Measurements from ENCODE around the gene ARHGAP8.
"Not testable (repeated sequence)": the region's sequence is repeated elsewhere in the genome, so short reads cannot be mapped to it uniquely, and the experiment has no call there.

Gene ARHGAP8

DNA sequence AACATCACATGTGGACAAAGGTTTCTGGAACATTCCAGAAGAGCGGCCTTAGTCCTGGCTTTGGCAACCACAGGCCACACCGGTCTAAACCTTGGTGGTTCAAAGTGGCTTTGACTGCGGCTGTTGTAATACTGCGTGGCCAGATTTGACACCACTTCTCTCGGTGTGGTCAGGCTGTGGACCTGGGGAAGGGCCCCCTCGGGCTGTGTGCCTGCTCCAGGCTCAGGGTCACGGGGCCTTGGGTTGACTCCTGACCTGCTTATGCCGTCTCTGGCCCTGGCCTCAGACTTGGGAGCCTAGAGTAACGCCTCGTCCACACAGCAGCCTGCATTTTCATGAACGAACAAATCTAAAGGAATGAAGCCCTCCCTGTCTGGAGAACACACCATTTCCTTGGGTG lies 139.4 kb downstream of the ARHGAP8 start:
- no peak for DNase-seq

DNA sequence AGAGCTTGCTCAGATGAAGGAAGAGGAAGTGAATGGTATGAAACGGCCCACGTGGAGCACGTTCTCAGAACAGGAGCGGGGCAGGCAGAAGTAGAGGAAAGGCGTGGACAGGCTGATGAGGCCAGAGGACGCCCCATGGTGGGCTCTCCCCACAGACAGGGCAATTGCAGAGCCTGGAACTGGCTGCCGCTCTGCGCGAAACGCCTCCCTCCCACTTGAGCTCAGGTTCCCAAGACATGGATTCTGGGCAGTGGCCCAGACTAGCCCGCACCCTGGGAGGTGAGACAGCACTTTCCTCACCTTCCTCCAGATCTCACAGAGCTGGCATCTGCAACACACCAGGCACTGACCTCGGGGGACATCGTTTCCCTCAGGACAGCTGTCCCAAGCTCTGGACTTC lies 139.9 kb downstream of the ARHGAP8 start:
- DNase-seq, result no peak

DNA sequence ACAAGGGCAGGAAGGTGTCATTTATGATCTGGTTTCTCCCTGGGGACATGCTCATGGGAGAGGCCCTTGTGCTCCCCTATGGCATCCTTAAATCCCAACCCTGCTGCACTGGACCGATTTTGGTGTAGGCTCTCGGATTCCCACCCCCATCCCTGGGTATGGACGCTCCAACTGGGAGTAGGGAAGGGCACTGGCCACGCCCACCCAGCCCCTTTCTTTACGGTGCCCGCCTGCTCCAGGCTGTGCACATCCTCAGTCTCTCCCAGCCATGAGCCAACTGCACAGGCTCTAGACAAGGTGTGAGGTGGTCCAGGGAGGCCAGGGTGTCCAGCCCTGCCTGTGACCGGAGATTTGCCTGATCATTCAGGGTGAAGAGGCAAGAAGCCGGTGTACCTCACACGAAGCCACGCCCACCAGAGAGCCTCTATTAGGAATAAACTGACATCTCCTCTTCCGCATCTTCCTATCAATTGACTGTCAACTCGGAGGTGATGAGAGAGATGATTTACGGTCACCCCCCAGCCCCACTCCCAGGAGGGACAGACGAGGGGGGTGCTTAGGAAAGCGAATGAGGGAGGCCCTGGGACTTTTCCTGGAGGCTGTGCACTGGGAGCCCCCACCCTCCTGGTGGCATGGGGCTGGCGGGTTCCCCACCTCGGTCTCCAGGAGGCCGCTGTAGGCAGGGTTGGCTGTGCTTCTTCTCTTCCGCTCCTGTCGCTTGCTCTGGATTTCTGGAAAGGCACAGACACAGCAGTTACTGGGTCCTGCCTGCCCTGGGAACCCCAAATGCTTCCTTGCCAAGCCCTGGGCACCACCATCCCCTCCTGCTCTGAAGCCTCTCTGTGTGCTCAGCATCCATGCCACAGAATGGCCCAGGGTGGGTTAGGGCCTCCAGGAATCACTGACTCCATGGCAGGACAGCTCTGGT lies 140.7 kb downstream of the ARHGAP8 start:
- no peak for DNase-seq

DNA sequence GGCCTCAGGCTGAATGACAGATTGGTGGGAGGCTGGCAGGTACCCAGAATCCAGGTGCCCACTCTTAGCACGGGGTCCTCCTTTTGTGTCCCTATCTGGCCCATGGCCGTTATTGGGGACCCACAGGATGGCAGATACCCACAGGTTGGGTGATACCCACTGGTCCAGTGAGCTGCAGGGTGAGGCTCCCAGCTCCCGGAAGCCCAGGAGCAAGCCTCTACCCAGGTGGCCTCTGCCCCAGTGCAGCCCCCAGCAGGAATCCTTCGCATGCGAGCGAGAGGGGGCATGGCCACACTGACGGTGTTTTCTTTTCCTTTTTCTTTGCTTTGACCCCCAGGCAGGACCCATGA lies 141.3 kb downstream of the ARHGAP8 start:
- no peak for DNase-seq

DNA sequence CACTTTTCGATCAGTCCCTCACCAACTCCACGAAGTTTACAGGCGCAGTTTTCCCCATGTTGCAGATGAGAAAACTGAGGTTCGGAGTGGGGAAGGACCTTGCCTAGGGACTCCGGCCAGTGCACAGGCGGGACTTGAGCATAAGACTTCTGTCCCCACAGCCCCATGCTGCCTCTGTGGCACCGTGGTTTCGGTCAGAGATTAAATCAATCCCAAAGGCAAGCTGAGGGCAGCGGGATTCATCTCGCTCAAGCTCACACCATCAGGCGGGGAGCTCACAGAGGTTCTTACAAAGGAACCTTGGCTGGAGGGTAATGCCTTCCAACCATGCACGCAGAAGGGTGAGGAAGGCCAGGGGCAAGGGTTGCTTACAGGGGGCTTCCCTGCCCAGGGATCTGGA lies 141.9 kb downstream of the ARHGAP8 start:
- DNase-seq, result no peak

DNA sequence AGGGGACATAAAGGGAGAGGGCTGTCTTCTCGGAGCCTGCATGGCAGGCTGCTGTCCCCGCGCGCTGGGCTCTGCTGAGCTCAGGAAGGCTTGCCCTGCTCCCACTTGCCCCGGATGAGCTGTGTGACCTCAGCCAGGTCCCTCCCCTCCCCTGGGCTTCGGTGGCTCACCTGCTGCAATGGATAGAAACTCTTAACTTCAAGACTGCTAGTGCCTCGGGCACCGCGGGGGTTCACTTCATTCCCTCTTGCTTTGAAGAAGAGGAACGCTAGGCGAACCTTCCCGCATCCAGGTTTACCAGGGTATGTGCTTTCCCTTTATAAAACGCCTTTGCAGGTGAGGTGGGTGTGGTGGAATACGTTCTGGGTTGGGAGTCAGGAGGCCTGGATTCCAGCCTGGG lies 142.4 kb downstream of the ARHGAP8 start:
- DNase-seq, result no peak

DNA sequence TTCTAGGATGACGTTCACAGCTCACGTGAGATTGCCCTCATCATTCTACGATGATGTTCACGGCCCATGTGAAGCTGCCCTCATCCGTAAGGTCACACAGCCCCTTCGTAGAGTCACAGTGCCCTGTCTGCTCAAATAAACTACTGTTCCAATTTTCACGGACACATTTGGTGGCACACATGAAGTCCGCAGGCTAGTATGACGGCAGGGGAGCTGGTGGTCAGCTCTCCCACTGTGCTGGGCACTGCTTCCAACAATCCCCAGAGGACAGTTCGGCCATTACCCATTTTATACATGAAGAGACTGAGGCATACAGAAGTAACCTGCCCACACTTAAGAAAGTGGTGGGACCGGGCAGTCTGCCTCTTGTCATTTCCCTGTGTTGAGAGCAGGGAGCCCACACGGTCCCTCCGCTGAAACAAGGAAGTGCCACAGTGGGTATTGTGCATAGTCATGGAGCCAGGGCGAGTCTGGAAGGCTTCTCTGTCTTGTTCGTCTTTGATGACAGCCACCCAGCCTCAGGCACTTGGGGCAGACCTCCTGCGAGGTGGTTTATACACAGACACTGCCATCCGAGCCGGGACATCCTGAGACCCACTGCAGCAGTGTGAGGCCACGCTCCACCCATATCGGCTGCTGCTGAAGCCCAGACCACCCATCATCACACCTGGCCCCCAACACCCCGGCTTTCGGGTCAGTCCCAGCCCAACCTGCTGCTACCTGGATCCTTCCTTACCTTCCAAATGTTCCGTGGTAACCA lies 143.1 kb downstream of the ARHGAP8 start:
- no peak for DNase-seq

DNA sequence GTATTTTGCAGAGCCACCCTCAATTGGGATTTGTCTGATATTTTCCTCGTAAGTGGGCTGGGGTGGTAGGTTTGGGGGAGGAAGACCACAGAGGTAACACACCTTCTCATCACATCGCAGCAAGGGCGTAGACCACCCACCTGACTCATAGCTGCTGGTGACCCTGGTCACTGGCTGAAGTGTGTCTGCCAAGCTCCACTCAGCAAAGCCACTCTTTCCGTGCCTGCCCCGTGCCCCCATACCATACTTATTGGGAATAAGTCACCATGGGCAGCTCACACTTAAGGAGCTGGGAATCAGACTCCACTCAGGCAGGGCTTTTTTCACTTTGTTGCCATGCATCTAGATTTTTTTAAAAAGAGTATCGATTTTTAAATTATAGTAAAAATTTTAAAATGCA lies 145.9 kb downstream of the ARHGAP8 start:
- DNase-seq, result no peak

DNA sequence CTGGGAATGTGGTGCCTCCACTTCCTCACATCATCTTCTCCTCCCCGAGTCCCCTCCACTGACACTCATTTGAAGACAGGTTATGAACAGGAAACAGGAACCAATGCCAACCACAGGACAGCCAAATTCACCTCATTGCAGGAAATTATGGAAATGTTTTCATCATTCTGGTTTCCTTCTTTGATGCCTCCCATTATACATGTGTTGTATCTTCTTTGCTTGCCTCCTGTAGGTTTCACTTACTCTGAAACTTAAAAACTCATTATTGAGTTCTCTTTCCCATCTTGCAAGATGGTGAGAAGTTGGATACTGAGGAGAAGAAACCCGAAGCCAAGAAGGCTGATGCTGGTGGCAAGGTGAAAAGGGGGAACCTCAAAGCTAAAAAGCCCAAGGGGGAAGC lies 148.9 kb downstream of the ARHGAP8 start:
- DNase-seq, result no peak

DNA sequence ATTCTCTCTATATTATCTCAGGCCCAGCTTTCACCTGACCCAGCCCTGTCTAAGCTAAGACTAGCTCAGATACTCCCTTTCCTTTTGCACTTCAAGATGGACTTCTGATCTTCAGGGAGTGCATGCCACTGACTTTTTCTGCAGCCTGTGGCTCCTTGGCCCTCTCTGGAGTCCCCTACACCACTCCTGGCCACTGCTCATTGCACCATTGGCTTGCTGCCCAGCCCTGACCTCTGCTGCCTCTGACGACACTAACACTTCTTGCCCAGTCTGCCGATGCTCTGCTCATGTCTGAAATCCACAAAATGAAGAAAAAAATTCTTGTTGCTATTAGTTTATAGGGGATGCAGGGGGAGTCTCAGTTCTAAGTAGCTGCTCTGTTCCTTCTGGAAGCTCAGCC lies 150.8 kb downstream of the ARHGAP8 start:
- not testable (repeated sequence) for DNase-seq

DNA sequence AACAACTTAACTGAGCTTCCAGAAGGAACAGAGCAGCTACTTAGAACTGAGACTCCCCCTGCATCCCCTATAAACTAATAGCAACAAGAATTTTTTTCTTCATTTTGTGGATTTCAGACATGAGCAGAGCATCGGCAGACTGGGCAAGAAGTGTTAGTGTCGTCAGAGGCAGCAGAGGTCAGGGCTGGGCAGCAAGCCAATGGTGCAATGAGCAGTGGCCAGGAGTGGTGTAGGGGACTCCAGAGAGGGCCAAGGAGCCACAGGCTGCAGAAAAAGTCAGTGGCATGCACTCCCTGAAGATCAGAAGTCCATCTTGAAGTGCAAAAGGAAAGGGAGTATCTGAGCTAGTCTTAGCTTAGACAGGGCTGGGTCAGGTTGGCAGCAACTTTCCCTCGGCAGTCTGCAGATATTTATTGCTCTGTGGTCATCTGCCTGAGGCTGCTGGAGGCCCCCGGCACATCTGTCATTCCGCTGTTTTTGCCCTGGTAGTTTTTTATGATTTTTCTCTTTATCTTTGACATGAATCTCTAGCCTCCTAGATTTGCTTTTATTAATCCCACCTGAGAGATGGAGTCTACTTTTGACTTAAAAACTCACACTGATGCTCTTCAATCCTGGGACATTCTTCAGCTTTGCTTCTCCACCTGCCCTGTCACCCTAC lies 152.2 kb downstream of the ARHGAP8 start:
- not testable (repeated sequence) for DNase-seq

DNA sequence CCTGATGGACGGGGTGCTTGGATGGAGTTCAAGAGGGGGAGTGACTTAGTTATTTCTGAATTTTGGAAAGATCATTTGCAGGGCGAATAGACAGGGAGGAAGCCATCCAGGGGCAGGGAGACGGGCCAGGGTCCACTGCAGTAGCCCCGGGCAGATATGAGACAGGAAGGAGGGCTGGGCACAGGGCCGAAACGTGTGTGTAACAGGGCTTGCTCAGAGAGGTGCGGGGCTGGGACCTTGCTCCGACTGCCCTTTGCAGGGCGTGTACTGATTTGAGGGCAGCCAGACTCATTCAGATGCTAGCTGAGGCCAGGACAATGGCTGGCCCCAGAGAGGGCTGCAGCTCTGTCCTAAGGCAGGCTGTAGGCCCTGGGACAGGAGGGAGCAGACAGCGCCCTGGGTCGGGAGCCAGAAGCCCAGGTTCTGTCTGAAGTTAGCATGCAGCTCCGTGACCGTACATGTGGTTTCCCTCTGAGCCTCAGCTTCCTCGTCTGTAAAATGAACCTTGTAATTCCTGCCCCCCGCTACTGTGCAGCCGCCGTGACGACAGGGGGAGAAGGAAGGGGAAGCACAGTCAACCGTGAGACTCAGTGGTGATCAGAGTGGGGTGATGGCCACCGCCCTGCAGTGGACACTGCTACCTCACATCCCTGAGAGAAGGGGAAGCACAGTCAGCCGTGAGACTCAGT lies 154.0 kb downstream of the ARHGAP8 start:
- DNase-seq, result peak; percentile 49

DNA sequence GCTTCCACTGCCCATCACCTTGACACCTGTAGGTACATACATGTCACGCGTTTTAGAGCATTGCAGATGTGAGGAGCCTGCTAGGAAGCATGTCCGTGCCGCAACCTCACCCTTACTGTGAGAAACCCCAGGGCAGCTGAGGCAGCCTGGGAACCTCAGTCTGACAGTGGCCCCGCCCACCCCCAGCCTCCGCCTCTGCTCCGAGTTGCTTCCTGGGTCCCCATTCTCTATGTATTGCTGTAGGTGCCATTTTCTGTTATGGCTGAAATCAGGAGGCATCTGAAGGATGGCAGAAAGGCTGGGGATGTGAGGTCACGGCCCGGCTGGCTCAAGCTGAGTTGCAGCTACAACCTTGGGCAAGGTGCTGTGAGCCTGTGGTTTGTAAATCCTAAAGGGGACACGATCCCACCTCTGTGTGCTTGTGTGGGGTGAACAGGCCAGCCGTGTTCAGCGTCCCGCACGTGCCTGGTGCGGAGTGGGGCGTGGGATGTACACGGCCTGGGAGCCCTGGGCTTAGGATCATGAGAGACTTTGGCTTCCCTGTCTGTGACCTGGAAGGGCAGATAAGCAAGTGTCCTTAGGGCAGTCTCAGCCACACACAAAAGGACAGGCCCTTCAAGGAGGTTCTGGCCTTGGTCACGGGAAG lies 154.7 kb downstream of the ARHGAP8 start:
- no peak for DNase-seq

DNA sequence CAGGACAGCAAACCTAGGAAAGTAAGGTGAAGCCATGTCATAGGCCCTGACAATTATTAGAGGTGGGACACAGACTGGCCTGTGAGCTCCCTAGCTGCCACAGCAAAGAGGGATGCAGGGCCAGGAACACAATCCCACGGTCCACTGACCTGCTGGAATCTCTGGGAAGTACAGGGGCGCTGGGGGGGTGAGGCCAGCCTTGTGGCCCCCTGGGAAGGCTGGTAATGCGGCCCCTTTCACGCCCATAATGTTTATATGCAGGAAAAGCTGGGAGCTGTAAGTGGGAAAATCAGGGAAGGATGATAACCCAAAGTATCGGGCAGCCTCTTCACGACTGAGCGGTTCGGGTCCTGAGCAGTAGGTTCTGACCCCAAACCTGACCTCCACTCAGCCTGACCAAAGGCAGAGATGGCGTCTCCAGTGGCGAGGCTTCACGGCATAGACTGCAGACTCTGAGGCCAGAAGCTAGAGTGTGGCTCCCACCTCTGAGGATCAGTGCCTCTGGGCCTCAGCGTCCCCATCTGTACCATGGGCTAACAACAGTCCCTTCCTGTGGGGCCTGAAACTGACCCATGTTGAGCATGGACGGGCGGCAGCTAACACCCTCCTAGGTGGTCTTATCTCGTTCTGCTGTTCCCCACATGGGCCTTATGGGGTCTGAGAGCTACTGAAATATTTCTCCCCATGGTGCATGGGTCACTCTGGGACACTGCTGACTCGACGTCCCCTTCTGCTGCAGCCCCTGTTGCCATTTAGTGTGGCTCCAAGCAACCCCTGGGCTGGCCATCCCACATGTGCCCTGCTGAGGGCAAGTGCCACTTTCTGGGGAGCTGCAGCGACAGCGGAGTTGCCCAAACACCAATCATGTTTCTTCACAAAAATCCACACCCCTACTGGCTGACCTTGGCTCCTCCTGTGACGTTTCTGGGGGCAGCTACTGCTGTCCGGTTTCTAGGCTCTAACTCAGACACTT lies 155.7 kb downstream of the ARHGAP8 start:
- DNase-seq, result peak; percentile 38

DNA sequence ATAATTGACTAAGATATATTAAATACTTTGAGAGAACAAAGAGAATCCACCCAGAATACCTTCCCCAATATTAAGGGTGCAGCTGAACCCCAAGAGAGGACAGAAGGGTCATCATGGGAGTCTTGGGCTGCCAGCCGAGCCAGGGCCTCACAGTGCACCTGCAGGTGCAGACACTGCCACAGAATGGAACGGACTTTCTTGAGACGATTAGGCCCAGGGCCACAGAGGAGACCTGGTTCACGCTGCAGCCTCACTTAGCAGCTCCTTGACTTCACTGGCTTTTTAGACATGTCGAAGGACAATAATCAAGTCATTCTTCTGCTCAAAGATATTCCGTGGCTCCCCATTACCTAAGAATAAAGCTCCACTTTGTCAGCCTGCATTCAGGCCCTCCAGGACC lies 156.9 kb downstream of the ARHGAP8 start:
- no peak for DNase-seq

Measured in activated effector memory CD4-positive, alpha-beta T cell treated with anti-CD3 and anti-CD28 coated beads, Interleukin-2, amount 50 U/mL, for 16 hours (primary cell).